HepG2 (cell line): ENCODE measurements around the gene MMP24OS. TPM values are rescaled to one million over a fixed set of nuclear protein-coding genes. Genes with fewer than 3 reads are reported as not detected.
A peak's percentile ranks its signal among the peaks of the same experiment; 100 is the strongest.

Experiments used
- ATAC-seq: fragments of 200-7000 bp; cut with Tn5 transposase; 3 replicates; pipeline ENCODE4 v1.9.1; 2020; ENCODE audit warnings: mild to moderate bottlenecking, moderate library complexity
- BruUV-seq: library from RNA; stranded (reverse); fragments of 400-500 nt; replicated peaks from 2 replicates; lab custom pipeline; 2021; lab: Mats Ljungman, UMichigan
- CTCF ChIA-PET: fragments of 300-600 bp; formaldehyde crosslinking; extraction: SDS; loops from one replicate; lab custom pipeline; 2021; ENCODE audit warnings: low total read pairs, inconsistent platforms, low intra/inter-chr PET ratio; lab: Yijun Ruan, JAX
- POLR2A ChIA-PET: fragments of 350-600 bp; sonication (Branson Sonifier 250); formaldehyde crosslinking; loops from one replicate; lab custom pipeline; 2020; ENCODE audit warnings: antibody characterized with exemption, inconsistent platforms; lab: Yijun Ruan, JAX
- DNase-seq: peaks from one replicate; pipeline ENCODE4 v3.0.0-alpha.2; 2015; ENCODE audit warnings: low spot score
- FAIRE-seq: peaks from 3 replicates; lab custom pipeline; 2011; peaks lifted over from hg19 to GRCh38; lab: Jason Lieb, UNC
- H2AFZ ChIP-seq: one replicate; pipeline ENCODE4 v1.6.1; 2011; ENCODE audit warnings: low read length, inconsistent platforms
- H3K27ac ChIP-seq: fragments of 300-600 bp; 3 replicates; pipeline ENCODE4 v1.8.0; 2011; ENCODE audit warnings: mixed run types, mild to moderate bottlenecking, mixed read lengths, low read length, inconsistent platforms; ENCODE audit not compliant: insufficient read depth; ENCODE audit errors: extremely low read length
- H3K27me3 ChIP-seq, 2 experiments: fragments of 200-600 bp in 1 of 2; 2 replicates in 1 of 2; 3 replicates in 1 of 2; pipeline versions ENCODE4 v1.6.0 to v1.8.0; 2011; ENCODE audit warnings: low read length in 2 of 2, mild to moderate bottlenecking in 2 of 2, moderate library complexity in 2 of 2, inconsistent platforms in 1 of 2; ENCODE audit not compliant: insufficient read depth in 2 of 2, control insufficient read depth in 1 of 2
- H3K36me3 ChIP-seq, 2 experiments: fragments of 200-600 bp in 1 of 2; replicated peaks in 1 of 2; 2 replicates in 1 of 2; 3 replicates in 1 of 2; pipeline versions ENCODE4 v1.5.1 to v1.8.0; 2011; ENCODE audit warnings: low read length in 2 of 2, inconsistent platforms in 1 of 2; ENCODE audit not compliant: insufficient read depth in 2 of 2, control insufficient read depth in 1 of 2
- H3K4me1 ChIP-seq: 2 replicates; pipeline ENCODE4 v1.5.1; 2012; ENCODE audit warnings: low read length, inconsistent platforms; ENCODE audit not compliant: insufficient read depth
- H3K4me2 ChIP-seq: 2 replicates; pipeline ENCODE4 v1.6.0; 2011; ENCODE audit warnings: low read depth, low read length, inconsistent platforms
- H3K4me3 ChIP-seq, 3 experiments: fragments of 200-600 bp in 1 of 3; sonication (generic), shearing (Covaris generic) in 1 of 3; replicated peaks in 1 of 3; 2 replicates each; pipeline ENCODE4 v1.5.1; 2011 to 2016; ENCODE audit warnings: low read length in 3 of 3, inconsistent platforms in 2 of 3, low read depth in 2 of 3, mild to moderate bottlenecking in 2 of 3, control low read depth in 1 of 3, mixed read lengths in 1 of 3; ENCODE audit not compliant: insufficient read depth in 1 of 3
- H3K79me2 ChIP-seq: one replicate; pipeline ENCODE4 v1.6.1; 2011; ENCODE audit warnings: low read length, inconsistent platforms; ENCODE audit not compliant: insufficient read depth
- H3K9ac ChIP-seq: 2 replicates; pipeline ENCODE4 v1.6.0; 2011; ENCODE audit warnings: mild to moderate bottlenecking, low read depth, low read length, inconsistent platforms; ENCODE audit not compliant: insufficient read depth
- H3K9me3 ChIP-seq: 2 replicates; pipeline ENCODE4 v1.5.1; 2012; ENCODE audit warnings: mild to moderate bottlenecking, low read length
- H4K20me1 ChIP-seq: 2 replicates; pipeline ENCODE4 v1.6.0; 2011; ENCODE audit warnings: inconsistent platforms, mild to moderate bottlenecking, low read length, moderate library complexity; ENCODE audit not compliant: insufficient read depth
- ADNP ChIP-seq: sonication (generic); formaldehyde crosslinking; IDR thresholded peaks from 2 replicates; pipeline ENCODE4 v1.4.0; 2020; ENCODE audit warnings: missing genetic modification reagents
- CSRNP2 ChIP-seq: sonication (generic); formaldehyde crosslinking; conservative IDR thresholded peaks from 2 replicates; pipeline ENCODE4 v1.8.0; 2022; ENCODE audit warnings: low read depth, missing genetic modification reagents
- FOXA1 ChIP-seq, 2 experiments: fragments of 450-650 bp in 1 of 2; sonication (generic) in 1 of 2; formaldehyde crosslinking in 1 of 2; IDR thresholded peaks; 2 replicates each; pipeline versions ENCODE4 v1.4.0 to v1.6.1; 2016 to 2020; ENCODE audit warnings: missing genetic modification reagents in 1 of 2
- GMEB1 ChIP-seq: sonication (generic); formaldehyde crosslinking; IDR thresholded peaks from 2 replicates; pipeline ENCODE4 v1.5.1; 2020; ENCODE audit warnings: missing genetic modification reagents, mild to moderate bottlenecking, borderline replicate concordance
- HCFC1 ChIP-seq: fragments of 150-350 bp; IDR thresholded peaks from 2 replicates; pipeline ENCODE4 v1.6.1; 2014; ENCODE audit warnings: low read depth, low read length
- HNRNPK ChIP-seq: fragments of 200-400 bp; formaldehyde crosslinking; IDR thresholded peaks from 2 replicates; pipeline ENCODE4 v1.6.1; 2018; ENCODE audit warnings: low read length, low read depth, moderate library complexity, mild to moderate bottlenecking; ENCODE audit not compliant: poor library complexity, severe bottlenecking
- HOXA7 ChIP-seq: sonication (generic); formaldehyde crosslinking; IDR thresholded peaks from 2 replicates; pipeline ENCODE4 v1.8.1; 2022; ENCODE audit warnings: mild to moderate bottlenecking, missing genetic modification reagents, moderate library complexity
- IRF1 ChIP-seq: sonication (generic); formaldehyde crosslinking; IDR thresholded peaks from 2 replicates; pipeline ENCODE4 v1.4.0; 2020; ENCODE audit warnings: low read depth, mild to moderate bottlenecking, missing genetic modification reagents
- MTF1 ChIP-seq: sonication (generic); formaldehyde crosslinking; IDR thresholded peaks from 2 replicates; pipeline ENCODE4 v1.5.0; 2020; ENCODE audit warnings: missing genetic modification reagents
- NR2C2 ChIP-seq: sonication (generic); formaldehyde crosslinking; IDR thresholded peaks from 2 replicates; pipeline ENCODE4 v1.4.0; 2020; ENCODE audit warnings: missing genetic modification reagents, mild to moderate bottlenecking, moderate library complexity, borderline replicate concordance
- PAWR ChIP-seq: sonication (generic); formaldehyde crosslinking; IDR thresholded peaks from 2 replicates; pipeline ENCODE4 v1.4.0; 2020; ENCODE audit warnings: missing genetic modification reagents, mild to moderate bottlenecking, borderline replicate concordance
- RCOR2 ChIP-seq: IDR thresholded peaks from 2 replicates; pipeline ENCODE4 v1.6.1; 2016; ENCODE audit warnings: missing biosample characterization, missing genetic modification reagents
- XBP1 ChIP-seq: sonication (generic); formaldehyde crosslinking; IDR thresholded peaks from 2 replicates; pipeline ENCODE4 v1.5.0; 2020; ENCODE audit warnings: missing genetic modification reagents
- ZNF101 ChIP-seq: sonication (generic); formaldehyde crosslinking; IDR thresholded peaks from 2 replicates; pipeline ENCODE4 v1.4.0; 2020; ENCODE audit warnings: mild to moderate bottlenecking, low read depth, missing genetic modification reagents, borderline replicate concordance
- ZNF350 ChIP-seq: sonication (generic); formaldehyde crosslinking; IDR thresholded peaks from 2 replicates; pipeline ENCODE4 v1.4.0; 2020; ENCODE audit warnings: mild to moderate bottlenecking, low read depth, missing genetic modification reagents, borderline replicate concordance
- ZNF552 ChIP-seq: sonication (generic); formaldehyde crosslinking; IDR thresholded peaks from 2 replicates; pipeline ENCODE4 v1.9.0; 2022; ENCODE audit warnings: missing genetic modification reagents, mild to moderate bottlenecking, borderline replicate concordance
- ZNF557 ChIP-seq: sonication (generic); formaldehyde crosslinking; IDR thresholded peaks from 2 replicates; pipeline ENCODE4 v1.4.0; 2020; ENCODE audit warnings: missing genetic modification reagents
- ZNF772 ChIP-seq: sonication (generic); formaldehyde crosslinking; IDR thresholded peaks from 2 replicates; pipeline ENCODE4 v1.5.0; 2020; ENCODE audit warnings: mild to moderate bottlenecking, missing genetic modification reagents
- WGBS: methylation state at CpG from one replicate; pipeline ENCODE4 v1.1.6; 2017; ENCODE audit warnings: low lambda C conversion rate; 5-methylcytosine and 5-hydroxymethylcytosine counted together
- in situ Hi-C: cut with HindIII; loops from 2 replicates; pipeline ENCODE4 v1.10.0; 2017; ENCODE audit warnings: low pct_unique_long_range_greater_than_20kb; ENCODE audit not compliant: extremely low pct_ligation_motif_present
- intact Hi-C: fragments of 100-400 bp; cut with micrococcal nuclease; formaldehyde crosslinking; loops from one replicate; pipeline ENCODE4 v1.10.0; 2022; ENCODE audit not compliant: unreplicated experiment
- polyA plus RNA-seq, 8 experiments: library from polyadenylated mRNA; depleted of rRNA in 3 of 8; stranded (reverse) in 7 of 8; unstranded in 1 of 8; fragments of >200 nt; fragmentation: Illumina TruSeq in 4 of 8; extraction: Trizol in 4 of 8; gene quantifications; 2 replicates each; pipeline versions ENCODE4 v1.2.1 to v1.2.3, GENCODE V29; 2011 to 2016; ENCODE audit warnings: low read depth in 4 of 8, missing spikeins in 1 of 8, mixed read lengths in 1 of 8; ENCODE audit not compliant: insufficient read depth in 1 of 8
- total RNA-seq, 5 experiments: library from RNA; depleted of rRNA; stranded (reverse); fragments of >200 nt; fragmentation: Illumina TruSeq; extraction: Trizol; gene quantifications; 2 replicates each; pipeline ENCODE4 v1.2.3, GENCODE V29; 2016; ENCODE audit warnings: low read depth in 1 of 5

The MMP24OS gene
- total and polyA plus RNA-seq, 2 of the 13 experiments (the other 11 are each of a cell fraction or from before 2014, with no cell fraction given): 6.0 to 8.5 TPM

GRCh38 chr20:35294293-35294685 is 16.4 kb upstream of the MMP24OS start (continued):
- TF ChIP-seq ADNP (CRISPR knock-in tag) (no peak), ZNF772 (peak; percentile 18; the same call in 1 of the 2 replicates), PAWR (CRISPR knock-in tag) (no peak), ZNF557 (no peak)
- TF ChIP-seq, all 625 proteins: peak for 28

- no peak overlapping the region for H3K9ac ChIP-seq
- ATAC-seq (peak; percentile 4), DNase-seq (no peak), FAIRE-seq (no peak)
- intact Hi-C loops (no loop called here), in situ Hi-C loops (no loop called here)
- H3K4me1 ChIP-seq: peaks cover 67% of the 10 kb centered on the region
- H3K4me3 ChIP-seq: peak overlapping the region in 1 of 3 experiments; percentile 32; a peak in 1 of 6 replicates
- ChIA-PET CTCF (no interaction called here), POLR2A (interaction anchor here (0.6 to 3.3 kb wide), 3 partner anchors 9 to 161 kb away, joined by 3 to 24 read pairs (median 4); partner anchors contain the start of gene EIF6)
- H3K9me3 ChIP-seq: no peaks in the 10 kb centered on the region
- H3K27ac ChIP-seq: no peak overlapping the region
- H4K20me1 ChIP-seq: no peaks in the 10 kb centered on the region
- no peaks in the 10 kb centered on the region for H3K36me3 ChIP-seq
- H3K79me2 ChIP-seq: no peaks in the 10 kb centered on the region
- WGBS: 33% methylated on average over 19 of the region's 19 CpGs
- no peak overlapping the region for H2AFZ ChIP-seq
- H3K4me2 ChIP-seq: peak overlapping the region; percentile 57
- H3K27me3 ChIP-seq: peaks cover 9 to 65% of the 10 kb centered on the region in 2 experiments
- BruUV-seq: no TSS peak
- no peak for TF ChIP-seq HOXA7 (CRISPR knock-in tag)
- TF ChIP-seq HCFC1: no peak
- no peak for TF ChIP-seq ZNF101 (CRISPR knock-in tag)
- TF ChIP-seq GMEB1 (CRISPR knock-in tag): no peak
- TF ChIP-seq MTF1 (CRISPR knock-in tag): no peak
- TF ChIP-seq FOXA1 (IDR thresholded peaks at IDR 0.05): no peak
- TF ChIP-seq FOXA1 (CRISPR knock-in tag; IDR thresholded peaks at IDR 0.05): no peak
- TF ChIP-seq XBP1 (CRISPR knock-in tag): no peak
- no peak for TF ChIP-seq CSRNP2 (CRISPR knock-in tag)
- no peak for TF ChIP-seq ZNF552 (CRISPR knock-in tag)
- TF ChIP-seq ZNF350 (CRISPR knock-in tag): peak; percentile 18; the same call in 1 of the 2 replicates
- no peak for TF ChIP-seq IRF1
- TF ChIP-seq NR2C2 (CRISPR knock-in tag): peak; percentile 68
- TF ChIP-seq RCOR2 (CRISPR knock-in tag): no peak
- no peak for TF ChIP-seq HNRNPK
These were observed 15.7 kb upstream of the MMP24OS start for GRCh38 chr20:35293303-35294292.
